A549 (cell line): Measurements from ENCODE around the gene FAM221A.

ENCODE experiments used
- EHMT2 ChIP-seq: fragments of 200-600 bp; sonication (generic); IDR thresholded peaks from 2 replicates; pipeline ENCODE4 v1.6.1; 2016; ENCODE audit warnings: antibody characterized with exemption, low read depth, mild to moderate bottlenecking, moderate library complexity
- TF ChIP-seq, protein P1 (sequence below): fragments of >200 bp; sonication (Bioruptor Twin); formaldehyde crosslinking; IDR thresholded peaks from 3 replicates; pipeline ENCODE4 v1.5.1; 2016
- TF ChIP-seq, protein P2 (sequence below): fragments of 450-650 bp; IDR thresholded peaks from 2 replicates; pipeline ENCODE4 v1.6.1; 2014; ENCODE audit warnings: antibody characterized with exemption

DNA sequence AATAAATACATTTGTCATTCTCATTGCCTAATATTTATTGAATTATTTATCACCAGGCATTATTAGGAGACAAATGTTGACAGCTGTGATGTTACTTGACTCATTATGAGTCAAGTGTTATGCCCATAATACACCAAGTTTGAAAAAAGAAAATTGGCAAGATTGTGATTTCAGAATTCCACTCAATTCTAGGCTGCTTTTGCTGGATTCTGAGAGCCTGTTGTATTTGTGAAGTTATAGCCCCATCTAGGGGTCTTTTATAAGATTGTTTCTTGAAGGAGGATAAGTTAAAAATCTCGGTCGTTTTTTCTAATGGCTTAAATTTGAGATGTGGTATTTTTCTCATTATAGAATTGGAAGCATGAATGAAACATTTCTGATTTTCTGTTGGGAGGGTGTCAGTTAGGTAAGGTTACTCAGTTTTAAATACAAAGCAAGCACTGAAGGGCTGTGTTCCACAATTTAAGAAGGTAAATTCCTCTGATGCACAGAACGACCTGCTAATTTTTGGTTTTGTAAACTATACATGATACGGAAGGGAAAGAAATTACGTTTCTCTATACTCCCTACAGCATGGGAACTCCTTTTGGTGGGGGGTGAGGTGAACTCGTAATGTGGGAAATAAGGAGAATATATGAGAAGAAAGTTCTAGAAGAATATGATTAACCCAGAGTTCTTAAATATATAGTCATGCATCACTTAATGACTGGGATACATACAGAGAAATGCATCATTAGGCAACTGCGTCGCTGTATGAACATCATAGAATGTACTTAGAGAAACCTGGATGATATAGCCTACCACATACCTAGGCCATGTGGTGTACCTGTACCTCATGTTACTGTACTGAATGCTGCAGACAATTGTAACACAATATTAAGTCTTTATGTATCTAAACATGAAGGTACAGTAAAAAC, 32.6 kb downstream of the FAM221A start:
- TF ChIP-seq, protein P1, sequence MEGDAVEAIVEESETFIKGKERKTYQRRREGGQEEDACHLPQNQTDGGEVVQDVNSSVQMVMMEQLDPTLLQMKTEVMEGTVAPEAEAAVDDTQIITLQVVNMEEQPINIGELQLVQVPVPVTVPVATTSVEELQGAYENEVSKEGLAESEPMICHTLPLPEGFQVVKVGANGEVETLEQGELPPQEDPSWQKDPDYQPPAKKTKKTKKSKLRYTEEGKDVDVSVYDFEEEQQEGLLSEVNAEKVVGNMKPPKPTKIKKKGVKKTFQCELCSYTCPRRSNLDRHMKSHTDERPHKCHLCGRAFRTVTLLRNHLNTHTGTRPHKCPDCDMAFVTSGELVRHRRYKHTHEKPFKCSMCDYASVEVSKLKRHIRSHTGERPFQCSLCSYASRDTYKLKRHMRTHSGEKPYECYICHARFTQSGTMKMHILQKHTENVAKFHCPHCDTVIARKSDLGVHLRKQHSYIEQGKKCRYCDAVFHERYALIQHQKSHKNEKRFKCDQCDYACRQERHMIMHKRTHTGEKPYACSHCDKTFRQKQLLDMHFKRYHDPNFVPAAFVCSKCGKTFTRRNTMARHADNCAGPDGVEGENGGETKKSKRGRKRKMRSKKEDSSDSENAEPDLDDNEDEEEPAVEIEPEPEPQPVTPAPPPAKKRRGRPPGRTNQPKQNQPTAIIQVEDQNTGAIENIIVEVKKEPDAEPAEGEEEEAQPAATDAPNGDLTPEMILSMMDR, result peak; percentile 96
- no peak for TF ChIP-seq EHMT2
- TF ChIP-seq, protein P2, sequence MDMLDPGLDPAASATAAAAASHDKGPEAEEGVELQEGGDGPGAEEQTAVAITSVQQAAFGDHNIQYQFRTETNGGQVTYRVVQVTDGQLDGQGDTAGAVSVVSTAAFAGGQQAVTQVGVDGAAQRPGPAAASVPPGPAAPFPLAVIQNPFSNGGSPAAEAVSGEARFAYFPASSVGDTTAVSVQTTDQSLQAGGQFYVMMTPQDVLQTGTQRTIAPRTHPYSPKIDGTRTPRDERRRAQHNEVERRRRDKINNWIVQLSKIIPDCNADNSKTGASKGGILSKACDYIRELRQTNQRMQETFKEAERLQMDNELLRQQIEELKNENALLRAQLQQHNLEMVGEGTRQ, result no peak
